HG03565 (cell line): Measurements from ENCODE around the gene KDM8.

Experiments
- ATAC-seq: cut with Tn5 transposase; IDR thresholded peaks from one replicate; pipeline ENCODE4 v1.9.1; 2021; ENCODE audit warnings: mild to moderate bottlenecking, moderate library complexity; ENCODE audit not compliant: unreplicated experiment

The KDM8 gene

DNA sequence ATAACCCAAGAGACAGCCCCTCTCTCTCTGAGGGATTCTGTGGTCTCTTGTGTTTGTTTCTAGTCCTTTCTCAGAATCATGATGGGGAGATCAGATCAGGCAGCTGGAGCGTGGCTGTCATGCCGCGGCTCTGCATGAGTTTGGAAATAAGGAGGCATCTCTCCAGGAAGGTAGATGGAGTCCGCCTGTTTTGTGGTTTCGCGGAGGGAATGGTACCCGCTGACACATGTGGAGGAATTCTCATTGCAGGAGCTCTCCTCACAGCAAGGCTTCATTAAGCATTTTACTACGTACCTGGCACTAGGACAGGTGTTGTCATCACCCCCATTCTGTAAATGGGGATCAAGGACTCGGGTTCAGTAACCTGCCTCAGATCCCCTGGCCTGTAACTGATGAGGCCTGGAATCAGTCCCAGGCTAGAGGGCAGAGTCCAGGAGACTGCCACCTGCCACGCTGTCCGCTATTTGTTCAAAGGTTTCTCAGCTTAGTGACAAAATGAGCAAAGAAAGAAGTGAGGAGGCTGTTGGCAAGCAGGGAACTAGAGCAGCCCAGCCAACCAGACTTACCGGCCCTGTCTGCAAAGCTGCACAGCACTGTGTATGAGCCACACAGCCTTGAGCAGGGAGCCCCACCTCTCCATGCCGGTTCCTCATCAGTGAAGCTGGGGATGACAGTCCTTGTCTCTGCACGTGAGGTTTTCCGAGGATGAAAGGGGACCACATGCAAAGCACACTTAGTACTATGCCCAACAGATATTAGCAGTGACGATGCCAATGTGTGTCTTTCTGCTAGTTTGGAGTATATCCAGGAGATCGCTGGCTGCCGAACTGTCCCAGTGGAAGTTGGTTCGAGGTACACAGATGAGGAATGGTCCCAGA lies 11.0 kb downstream of the KDM8 start:
- no peak for ATAC-seq

DNA sequence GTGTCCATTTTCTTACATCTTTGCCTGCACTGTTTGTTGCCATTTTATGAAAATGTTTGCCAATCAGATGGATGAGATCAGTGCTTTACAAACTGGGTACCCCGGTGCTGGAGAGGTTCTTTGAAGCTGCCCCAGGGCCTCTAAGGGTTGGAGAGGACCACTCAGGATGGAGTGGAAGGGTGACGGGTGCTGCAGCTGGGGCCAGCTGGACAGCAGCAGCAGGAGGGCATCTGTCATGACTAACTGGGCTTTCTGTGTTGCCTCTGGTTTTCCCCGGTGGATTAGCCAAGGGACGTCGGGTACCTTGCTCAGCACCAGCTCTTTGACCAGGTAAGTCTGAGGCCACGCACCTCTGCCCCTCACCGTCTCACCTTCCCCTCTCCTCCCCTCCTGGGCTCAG lies 12.3 kb downstream of the KDM8 start:
- no peak for ATAC-seq

DNA sequence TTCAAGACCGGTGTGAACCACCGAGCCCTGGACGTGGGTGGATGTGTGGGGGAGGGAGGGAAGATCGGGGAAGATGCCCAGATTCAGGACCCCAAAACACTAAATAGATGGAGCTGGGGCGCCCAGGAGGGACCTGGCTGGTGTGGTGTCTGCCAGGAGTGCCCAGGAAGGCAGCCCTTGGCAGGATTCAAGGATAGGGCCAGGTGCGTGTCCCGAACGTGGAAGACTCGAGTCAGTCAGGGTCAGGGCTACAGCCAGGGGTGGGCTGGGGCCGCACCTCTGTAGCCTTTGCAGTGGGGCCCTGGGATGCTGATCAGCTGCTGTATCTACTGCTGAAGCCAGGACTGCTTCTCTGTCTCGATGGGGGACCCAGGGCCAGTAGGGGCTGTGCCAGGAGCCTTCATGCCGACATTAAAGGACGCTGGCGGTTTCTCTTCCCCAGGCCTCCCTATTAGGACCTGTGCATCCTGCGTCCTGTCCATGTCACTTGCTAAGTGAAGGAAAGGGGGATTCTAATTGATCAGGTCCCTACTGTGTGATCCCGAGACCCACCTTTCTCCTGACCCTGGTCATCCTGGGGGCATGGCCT lies 13.1 kb downstream of the KDM8 start:
- no peak for ATAC-seq

DNA sequence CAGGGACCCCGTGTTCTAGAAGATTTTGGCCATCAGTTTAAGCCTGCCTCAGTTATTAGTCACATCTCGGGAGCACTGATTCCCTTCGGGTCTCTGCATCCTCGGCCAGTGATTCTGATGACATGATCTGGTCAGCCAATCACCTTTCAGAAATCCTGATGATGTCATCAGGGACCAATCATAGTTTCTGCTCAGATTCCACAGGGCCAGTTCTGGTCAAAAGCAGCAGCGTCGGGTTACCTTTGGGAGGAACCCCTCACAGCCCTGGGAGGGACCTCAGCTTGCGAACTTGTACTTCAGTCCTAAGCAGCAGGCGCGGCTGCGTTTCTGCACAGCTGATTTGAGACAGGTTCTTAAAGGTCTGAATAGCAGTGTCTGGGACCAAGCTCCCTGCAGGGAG lies 13.9 kb downstream of the KDM8 start:
- ATAC-seq = no peak

DNA sequence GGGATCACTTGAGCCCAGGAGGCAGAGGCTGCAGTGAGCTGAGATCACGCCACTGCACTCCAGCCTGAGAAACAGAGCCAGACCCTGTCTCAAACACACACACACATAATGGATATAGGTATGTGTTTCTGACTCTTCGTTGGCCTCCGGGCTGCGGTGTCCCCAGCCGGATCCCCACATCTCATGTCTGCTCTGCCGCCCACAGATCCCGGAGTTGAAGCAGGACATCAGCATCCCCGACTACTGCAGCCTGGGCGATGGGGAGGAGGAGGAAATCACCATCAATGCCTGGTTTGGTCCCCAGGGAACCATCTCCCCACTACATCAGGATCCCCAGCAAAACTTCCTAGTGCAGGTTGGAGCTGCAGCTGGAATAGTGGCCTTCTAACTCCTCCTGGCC lies 15.4 kb downstream of the KDM8 start:
- no peak for ATAC-seq

DNA sequence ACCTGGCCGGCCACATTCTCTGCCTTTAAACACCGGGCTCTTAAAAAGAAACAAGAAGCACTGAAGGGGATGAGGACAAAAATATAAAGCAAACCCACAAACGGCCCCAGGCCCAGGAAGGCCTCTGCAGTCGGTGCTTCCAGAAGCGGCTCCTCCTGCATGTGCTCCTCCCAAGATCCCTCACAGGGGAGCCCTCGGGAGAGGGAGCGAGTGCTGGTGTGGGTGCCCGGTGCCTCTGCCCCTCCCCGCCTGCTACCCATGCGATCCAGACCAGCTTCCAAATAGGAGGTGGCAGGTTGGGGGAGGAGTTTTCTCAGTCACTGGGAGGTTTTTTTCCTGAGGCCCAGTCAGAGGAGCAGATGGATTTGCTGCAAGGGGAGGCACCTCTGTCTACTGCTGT lies 15.8 kb downstream of the KDM8 start:
- no peak for ATAC-seq

DNA sequence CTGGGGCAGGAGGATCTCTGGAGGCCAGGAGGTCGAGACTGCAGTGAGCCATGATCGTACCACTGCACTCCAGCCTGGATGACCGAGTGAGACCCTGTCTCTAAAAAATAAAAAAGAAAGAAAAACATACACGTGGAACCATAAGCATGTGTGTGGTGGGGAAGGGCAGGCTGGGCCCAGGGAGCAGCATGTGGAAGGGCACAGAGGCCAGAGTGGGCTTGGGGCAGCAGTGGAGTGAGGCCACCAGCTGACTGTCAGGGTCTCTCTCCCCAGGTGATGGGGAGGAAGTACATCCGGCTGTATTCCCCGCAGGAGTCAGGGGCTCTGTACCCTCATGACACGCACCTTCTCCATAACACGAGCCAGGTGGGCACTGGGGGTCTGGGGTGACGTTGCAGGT lies 16.8 kb downstream of the KDM8 start:
- no peak for ATAC-seq

DNA sequence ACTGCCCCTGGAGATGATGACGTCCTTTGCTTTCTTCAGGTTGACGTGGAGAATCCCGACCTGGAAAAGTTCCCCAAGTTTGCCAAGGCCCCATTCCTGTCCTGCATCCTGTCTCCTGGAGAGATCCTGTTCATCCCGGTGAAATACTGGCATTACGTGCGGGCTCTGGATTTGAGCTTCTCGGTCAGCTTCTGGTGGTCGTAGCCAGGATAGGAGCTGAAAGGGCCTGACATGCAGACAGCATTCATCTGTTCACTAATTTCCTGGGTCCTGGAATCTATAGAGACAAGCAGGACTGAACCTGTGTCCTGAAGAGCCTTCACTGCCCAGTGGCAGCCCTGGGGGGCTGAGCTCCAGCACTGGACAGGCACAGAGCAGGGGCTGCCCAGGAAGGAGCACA lies 17.2 kb downstream of the KDM8 start:
- ATAC-seq = no peak

DNA sequence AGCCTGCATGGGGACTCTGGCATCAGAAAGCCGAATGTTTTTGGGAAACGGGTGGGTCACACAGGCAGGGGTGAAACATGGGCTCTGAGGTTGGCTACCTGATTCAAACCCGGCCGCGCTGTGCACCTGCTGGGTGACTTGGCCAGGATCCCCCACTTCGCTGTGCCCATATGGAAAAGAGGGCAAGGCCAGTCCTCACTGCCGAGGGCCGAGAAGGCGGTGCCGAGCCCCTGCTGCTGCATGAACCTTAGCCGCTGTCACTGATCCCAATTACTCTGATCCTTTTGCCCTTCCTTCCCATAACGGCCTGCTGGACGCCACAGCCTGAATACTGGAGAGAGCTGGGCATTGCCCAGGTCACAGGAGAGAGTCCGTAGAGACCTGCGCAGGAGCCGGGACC lies 17.7 kb downstream of the KDM8 start:
- no peak for ATAC-seq

DNA sequence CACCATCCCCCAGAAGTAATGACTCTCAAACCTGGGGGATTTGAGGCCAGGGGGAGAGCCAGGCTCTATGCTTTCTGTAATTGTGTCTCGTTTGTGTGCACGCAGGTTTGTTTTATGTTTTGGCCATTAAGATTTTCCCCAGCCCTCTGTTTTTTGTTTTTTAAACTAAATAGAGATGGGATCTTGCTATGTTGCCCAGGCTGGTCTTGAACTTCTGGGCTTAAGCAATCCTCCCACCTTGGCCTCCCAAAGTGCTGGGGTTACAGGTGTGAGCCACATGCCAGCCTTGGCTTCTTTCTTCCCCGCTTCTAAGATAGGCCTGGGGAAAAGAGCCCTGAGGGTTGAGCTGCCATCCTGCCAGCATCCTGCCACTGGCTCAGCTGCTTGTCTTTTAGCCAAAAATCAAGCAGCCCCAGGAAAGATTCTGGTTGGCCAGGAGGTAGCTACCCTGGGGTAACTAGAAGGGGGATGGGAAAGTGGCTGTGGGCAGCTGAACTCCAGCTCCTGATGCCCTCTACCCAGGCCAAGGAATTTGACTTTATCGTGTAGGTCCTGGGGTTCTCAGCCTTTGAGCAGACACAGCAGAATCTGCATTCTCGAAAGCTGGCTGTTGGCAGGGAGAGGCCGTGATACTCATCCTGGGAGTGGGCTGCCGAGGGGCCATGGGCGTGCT lies 18.4 kb downstream of the KDM8 start:
- ATAC-seq = no peak

DNA sequence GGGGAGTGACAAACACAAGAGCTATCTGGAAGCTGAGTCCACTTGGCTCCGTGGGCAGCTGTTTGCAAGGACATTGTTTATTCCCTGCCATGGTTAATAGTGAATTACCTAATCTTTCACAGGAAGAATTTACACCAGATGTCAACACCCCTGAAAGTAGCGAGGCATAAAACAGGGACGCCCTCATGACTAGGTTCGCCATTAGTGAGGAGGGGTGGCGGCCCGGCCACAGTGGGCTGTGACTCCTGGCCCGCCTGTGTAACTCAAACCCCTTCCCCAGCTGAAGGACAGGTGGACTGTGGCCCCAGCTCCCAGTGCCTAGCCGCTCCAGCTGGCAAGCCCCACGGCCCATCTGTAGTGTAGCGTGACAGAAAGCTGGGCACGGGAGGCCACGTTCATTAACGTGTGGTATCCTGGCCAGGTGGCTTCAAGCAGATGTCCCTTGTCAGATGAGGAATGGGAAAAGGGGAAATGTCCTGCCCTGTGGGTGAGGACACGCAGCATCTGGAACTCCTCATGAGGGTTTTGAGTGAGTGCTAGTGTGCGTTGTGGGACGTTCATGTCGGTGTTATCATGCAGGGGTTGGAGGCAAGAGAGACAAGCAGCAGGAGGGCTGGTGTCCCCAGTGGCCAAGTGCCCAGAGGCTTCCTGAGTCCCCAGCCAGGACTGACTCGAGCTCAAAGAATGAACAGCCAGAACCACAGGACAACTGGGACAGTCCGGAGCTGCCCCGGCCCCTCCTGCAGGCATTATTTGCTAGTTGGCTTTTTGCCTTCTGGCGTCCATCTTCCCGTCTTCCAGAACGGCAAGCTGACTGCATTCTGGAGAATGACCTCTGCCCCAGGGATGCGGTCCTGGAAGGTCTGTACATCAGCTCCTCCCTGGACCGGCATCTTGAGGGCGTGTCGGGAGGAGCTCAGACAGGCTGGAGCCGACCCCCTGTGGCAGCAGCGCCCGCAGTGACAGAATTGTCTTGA lies 19.2 kb downstream of the KDM8 start:
- ATAC-seq = no peak

DNA sequence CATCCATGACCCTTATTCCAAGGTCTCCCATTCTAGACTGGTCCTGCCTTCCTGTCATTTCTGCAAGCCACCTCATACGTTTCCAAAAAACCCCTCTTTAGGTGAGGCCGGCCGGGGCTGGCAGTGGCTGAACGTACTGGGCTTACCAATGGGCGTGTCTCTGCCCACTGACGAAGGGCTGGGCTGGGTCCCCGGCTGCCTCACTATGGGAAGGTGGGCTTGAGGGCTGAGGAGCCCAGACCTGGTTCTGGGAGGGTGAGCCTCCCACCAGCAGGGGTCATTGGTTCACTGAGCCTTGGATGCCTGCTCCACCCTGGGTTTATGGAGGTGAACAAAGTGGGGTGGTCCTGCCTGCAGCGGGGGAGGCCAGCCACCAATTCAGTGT lies 19.9 kb downstream of the KDM8 start:
- no peak for ATAC-seq

DNA sequence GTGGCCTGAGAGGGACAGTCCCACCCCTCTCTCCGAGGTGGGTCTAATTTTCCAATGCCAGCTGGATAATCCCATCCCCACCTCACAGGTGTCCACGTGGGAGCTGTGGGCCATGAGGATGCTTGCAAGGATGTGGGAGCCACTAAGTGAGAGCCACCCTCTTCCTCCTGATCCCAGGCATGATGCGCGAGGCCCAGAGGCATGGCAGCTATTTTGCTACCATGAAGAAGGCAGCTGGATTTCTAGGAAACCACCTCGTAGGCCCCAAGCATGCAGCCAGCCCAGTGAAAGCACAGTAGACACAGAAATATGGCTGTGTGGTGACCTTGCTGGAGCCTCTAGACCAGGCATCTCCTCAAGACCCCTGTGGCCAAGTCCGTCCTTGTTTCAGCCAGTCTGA lies 20.4 kb downstream of the KDM8 start:
- ATAC-seq = no peak

DNA sequence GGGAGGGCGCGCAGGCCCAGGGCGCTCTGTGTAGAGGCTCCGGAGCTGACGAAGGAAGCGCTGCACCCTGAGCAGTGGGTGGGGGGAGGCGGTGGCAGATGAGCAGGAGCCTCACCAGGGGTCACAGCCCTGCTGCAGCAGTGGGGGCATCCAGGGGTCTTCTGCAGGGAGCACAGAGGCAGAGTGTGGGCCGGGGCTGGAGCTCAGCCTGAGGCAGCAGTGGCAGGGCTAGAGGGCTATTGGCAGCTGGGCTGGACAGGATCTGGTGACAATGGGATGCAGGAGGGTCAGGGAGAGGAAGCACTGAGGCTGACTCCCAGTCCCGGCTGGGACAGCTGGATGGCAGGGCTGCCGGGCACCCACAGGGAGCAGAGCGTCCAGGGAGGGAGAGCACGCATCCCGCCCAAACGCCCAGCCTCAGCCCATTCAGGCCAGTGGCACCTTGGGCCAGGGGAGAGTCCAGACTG lies 21.0 kb downstream of the KDM8 start:
- ATAC-seq = no peak

DNA sequence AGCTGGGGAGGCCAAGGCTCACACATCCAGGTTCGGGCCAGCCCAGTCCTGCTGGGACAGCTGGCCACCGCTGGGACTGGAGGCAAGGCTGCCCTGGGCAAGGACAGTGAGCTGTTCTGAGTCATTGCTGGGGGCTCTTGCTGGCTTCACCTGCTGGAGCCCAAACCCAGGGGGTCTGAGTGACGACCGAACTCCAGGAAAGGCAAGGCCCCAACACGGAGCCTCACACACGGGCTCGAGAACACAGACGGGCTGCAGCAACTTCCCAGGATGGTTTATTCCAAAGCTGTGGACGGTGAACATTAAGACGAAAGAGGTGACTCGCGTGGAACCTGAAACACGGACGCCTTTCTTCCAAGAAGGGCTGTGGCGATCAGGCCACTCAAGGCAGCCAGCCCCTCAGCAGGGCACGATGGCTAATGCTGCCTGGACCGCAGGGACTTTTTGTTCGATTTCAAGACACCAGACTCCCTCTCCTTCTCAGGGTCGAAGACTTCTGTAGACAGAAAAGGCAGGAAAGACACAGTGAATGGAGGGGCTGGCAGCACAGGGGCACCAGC lies 21.5 kb downstream of the KDM8 start:
- ATAC-seq = no peak

DNA sequence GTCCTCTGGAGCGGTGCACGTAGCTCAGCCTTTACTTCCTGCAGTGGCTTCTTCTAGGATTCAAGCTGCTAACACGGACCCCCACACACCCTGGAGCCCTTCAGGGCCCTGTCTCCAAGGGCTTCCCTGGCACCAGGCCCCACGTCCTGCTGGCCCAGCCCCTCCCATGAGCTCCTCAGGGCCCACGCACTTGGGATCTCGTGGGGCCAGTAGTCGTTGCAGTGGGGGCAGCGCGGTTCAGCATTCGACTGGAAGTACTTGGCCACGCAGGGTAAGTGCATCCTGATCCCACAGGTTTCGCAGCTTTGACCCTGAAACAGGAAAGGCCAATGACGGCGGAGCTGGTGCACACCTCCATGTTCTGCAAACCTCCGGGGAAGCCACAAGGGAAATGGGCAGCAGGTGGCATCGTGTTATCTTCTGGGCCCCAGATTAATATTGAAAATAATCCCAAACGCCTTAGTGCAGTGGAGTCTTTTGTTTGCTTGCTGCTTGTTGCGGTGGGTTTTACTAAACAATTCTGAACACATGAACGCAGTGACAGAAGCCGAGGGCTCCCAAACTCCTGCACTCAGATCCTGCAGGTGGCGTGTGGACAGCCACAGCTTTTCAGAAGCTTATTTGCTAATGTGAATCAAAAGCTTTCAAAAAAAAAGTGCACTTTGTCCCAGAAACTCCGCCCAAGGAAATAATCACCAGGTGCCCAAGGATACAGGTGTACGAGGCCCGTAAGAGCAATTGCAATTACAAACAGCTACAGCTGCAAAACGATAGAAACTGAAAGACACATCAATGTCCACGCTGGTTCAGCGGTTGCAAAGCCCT lies 22.4 kb downstream of the KDM8 start:
- no peak for ATAC-seq

DNA sequence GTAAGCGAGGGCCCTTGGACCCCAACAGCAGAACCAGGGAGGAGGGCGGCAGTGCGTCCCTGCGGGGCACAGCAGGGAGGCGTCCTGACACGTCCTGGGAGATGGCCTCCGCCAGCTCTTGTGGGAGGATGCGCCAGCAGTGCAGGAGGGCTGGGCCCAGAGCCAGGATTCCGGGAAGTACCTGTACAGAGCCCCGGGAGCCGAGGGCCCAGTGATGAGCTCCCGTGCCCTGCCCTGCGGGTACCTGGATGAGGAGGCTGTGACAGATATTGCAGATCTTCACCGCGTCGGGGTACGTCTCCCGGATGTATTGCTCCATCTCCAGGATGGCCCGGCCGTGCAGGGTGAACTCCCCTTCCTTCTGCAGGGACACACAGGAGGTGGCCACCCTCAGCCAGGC lies 23.1 kb downstream of the KDM8 start:
- ATAC-seq = no peak

DNA sequence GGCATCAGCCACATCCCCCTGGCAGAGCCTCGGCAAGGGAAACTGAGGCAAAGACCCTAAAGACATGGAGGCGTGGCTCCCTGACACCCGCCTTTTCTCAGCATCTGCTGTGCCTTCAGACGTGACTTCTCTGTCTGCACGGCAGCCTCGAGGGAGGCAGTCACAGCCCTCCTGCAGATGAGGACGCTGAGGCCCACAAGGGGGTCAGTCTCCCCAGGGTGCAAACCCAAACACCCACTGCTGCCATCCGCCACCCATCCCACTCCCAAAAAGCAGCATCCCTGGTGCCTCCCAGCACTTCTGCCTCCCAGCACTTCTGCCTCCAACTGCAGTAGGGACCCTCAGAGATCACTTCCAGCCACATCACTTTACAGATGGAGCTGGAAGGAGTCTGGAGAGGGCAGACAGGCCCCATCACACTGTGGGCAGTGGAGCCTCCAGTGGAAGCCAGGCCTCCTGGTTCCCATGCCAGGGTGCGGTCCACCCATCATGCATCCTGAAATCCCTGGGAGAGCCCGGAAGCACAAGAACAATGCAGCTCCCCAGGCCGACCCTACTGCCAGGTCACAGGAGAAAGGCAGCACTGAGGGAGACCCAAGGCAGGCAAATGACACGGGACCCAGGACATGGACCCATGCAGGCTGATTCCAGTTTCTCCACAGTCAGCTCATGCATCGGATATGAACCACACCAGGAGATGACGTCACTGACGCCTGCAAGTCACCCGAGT lies 23.8 kb downstream of the KDM8 start:
- ATAC-seq = no peak

DNA sequence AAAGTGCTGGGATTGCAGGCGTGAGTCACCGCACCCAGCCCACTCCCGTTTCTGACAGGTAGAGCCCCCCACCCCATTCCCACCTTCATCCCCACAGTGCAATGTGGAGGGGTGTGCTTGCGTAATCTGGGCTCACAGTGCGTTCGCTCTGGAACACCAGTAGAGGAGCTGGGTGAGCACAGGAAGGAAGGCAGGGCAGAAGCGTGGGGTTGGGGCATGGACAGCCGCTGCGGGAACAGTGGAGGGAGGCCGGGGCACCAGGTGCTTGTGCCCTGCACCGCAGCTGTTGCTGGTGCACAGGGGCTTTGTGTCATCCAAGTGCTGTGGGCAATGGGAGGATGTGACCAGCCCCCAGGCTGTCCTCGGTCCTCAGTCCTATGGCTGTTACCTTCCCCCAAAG lies 24.7 kb downstream of the KDM8 start:
- no peak for ATAC-seq
